ENCODE data around the gene VPS13D.
"Not testable (repeated sequence)": the region's sequence is repeated elsewhere in the genome, so short reads cannot be mapped to it uniquely, and the experiment has no call there.

The VPS13D gene

GRCh38 chr1:12370333-12370975, 140.6 kb downstream of the VPS13D start:
- no peak for DNase-seq (ENCODE audit: low read depth, low spot score)

GRCh38 chr1:12371053-12371452, 141.2 kb downstream of the VPS13D start:
- no peak for DNase-seq (ENCODE audit: low read depth, low spot score)

GRCh38 chr1:12372180-12372579, 142.3 kb downstream of the VPS13D start:
- no peak for DNase-seq (ENCODE audit: low read depth, low spot score)

GRCh38 chr1:12372761-12373160, 142.9 kb downstream of the VPS13D start:
- DNase-seq (ENCODE audit: low read depth, low spot score) = no peak

- no peak for DNase-seq (ENCODE audit: low read depth, low spot score)
These were observed 145.5 kb downstream of the VPS13D start for GRCh38 chr1:12375133-12375829.

GRCh38 chr1:12376236-12377045, 146.6 kb downstream of the VPS13D start:
- no peak for DNase-seq (ENCODE audit: low read depth, low spot score)

- no peak for DNase-seq (ENCODE audit: low read depth, low spot score)
These were observed 150.8 kb downstream of the VPS13D start for GRCh38 chr1:12380326-12381249.

- DNase-seq (ENCODE audit: low read depth, low spot score) = no peak
These were observed 153.2 kb downstream of the VPS13D start for GRCh38 chr1:12383001-12383400.

- no peak for DNase-seq (ENCODE audit: low read depth, low spot score)
These were observed 154.0 kb downstream of the VPS13D start for GRCh38 chr1:12383786-12384185.

- no peak for DNase-seq (ENCODE audit: low read depth, low spot score)
These were observed 155.1 kb downstream of the VPS13D start for GRCh38 chr1:12384836-12385456.

- DNase-seq (ENCODE audit: low read depth, low spot score) = no peak
These were observed 156.3 kb downstream of the VPS13D start for GRCh38 chr1:12386130-12386529.

- DNase-seq (ENCODE audit: low read depth, low spot score) = no peak
These were observed 157.8 kb downstream of the VPS13D start for GRCh38 chr1:12387641-12388040.

- DNase-seq (ENCODE audit: low read depth, low spot score) = not testable (repeated sequence)
These were observed 160.5 kb downstream of the VPS13D start for GRCh38 chr1:12390296-12390695.

GRCh38 chr1:12397462-12398450, 167.9 kb downstream of the VPS13D start:
- no peak for DNase-seq (ENCODE audit: low read depth, low spot score)

GRCh38 chr1:12398479-12398878, 168.6 kb downstream of the VPS13D start:
- no peak for DNase-seq (ENCODE audit: low read depth, low spot score)

GRCh38 chr1:12400027-12400693, 170.3 kb downstream of the VPS13D start:
- no peak for DNase-seq (ENCODE audit: low read depth, low spot score)

GRCh38 chr1:12402159-12402673, 172.4 kb downstream of the VPS13D start:
- DNase-seq (ENCODE audit: low read depth, low spot score) = no peak

GRCh38 chr1:12402842-12403241, 173.0 kb downstream of the VPS13D start:
- DNase-seq (ENCODE audit: low read depth, low spot score) = no peak

GRCh38 chr1:12404918-12405317, 175.1 kb downstream of the VPS13D start:
- DNase-seq (ENCODE audit: low read depth, low spot score) = no peak

All from smooth muscle cell of the brain vasculature (primary cell).